OCI-LY7 (cell line): ENCODE data around the gene SLC9A2. TPM values are rescaled to one million over a fixed set of nuclear protein-coding genes. Genes with fewer than 3 reads are reported as not detected.

Experiments
- BruUV-seq: library from RNA; stranded (reverse); fragments of 400-500 nt; replicated peaks from 2 replicates; lab custom pipeline; 2021; lab: Mats Ljungman, UMichigan
- CTCF ChIA-PET: fragments of 300-600 bp; sonication (Branson Sonifier 250); formaldehyde crosslinking; loops from one replicate; lab custom pipeline; 2022; ENCODE audit warnings: antibody characterized with exemption; ENCODE audit not compliant: unreplicated experiment; lab: Charles Lee
- POLR2A ChIA-PET: fragments of 300-600 bp; sonication (Branson Sonifier 250); formaldehyde crosslinking; loops from one replicate; lab custom pipeline; 2022; ENCODE audit warnings: antibody characterized with exemption; lab: Charles Lee
- DNase-seq: peaks from one replicate; pipeline ENCODE4 v3.0.0-alpha.2; 2015; ENCODE audit warnings: low spot score
- H2AFZ ChIP-seq: fragments of 200-600 bp; sonication (generic), shearing (Covaris generic); 2 replicates; pipeline ENCODE4 v1.6.1; 2014; ENCODE audit warnings: mild to moderate bottlenecking, antibody characterized with exemption, low read length, moderate library complexity
- H3K27ac ChIP-seq: fragments of 200-600 bp; sonication (generic); 2 replicates; pipeline ENCODE4 v1.5.1; 2014; ENCODE audit warnings: mixed run types, low read depth, mild to moderate bottlenecking, moderate library complexity, low read length, inconsistent platforms; ENCODE audit not compliant: poor library complexity, severe bottlenecking
- H3K36me3 ChIP-seq: fragments of 200-600 bp; sonication (generic); 2 replicates; pipeline ENCODE4 v1.6.1; 2014; ENCODE audit warnings: mild to moderate bottlenecking, antibody characterized with exemption, low read length, moderate library complexity, mixed read lengths; ENCODE audit not compliant: insufficient read depth
- H3K4me1 ChIP-seq: fragments of 200-600 bp; sonication (generic); 2 replicates; pipeline ENCODE4 v1.5.1; 2014; ENCODE audit warnings: mild to moderate bottlenecking, low read length; ENCODE audit not compliant: insufficient read depth, poor library complexity, severe bottlenecking
- H3K4me2 ChIP-seq: fragments of 200-600 bp; sonication (generic); 2 replicates; pipeline ENCODE4 v1.6.1; 2014; ENCODE audit warnings: mild to moderate bottlenecking, low read length
- H3K4me3 ChIP-seq: fragments of 200-600 bp; sonication (generic); 2 replicates; pipeline ENCODE4 v1.5.1; 2014; ENCODE audit warnings: mild to moderate bottlenecking, low read depth, low read length; ENCODE audit not compliant: poor library complexity, severe bottlenecking
- H3K79me2 ChIP-seq: fragments of 200-600 bp; sonication (generic); 2 replicates; pipeline ENCODE4 v1.6.1; 2016; ENCODE audit warnings: low read depth, mild to moderate bottlenecking, low read length, moderate library complexity, mixed read lengths; ENCODE audit not compliant: insufficient read depth
- H3K9me2 ChIP-seq: fragments of 200-600 bp; sonication (generic); 2 replicates; pipeline ENCODE4 v1.6.1; 2016; ENCODE audit warnings: mild to moderate bottlenecking, low read length, mixed read lengths; ENCODE audit not compliant: insufficient read depth
- H3K9me3 ChIP-seq: fragments of 200-600 bp; sonication (generic); 2 replicates; pipeline ENCODE4 v1.6.1; 2014; ENCODE audit warnings: mild to moderate bottlenecking, mixed run types, low read length, mixed read lengths
- H4K20me1 ChIP-seq: fragments of 200-600 bp; sonication (generic); 2 replicates; pipeline ENCODE4 v1.6.1; 2014; ENCODE audit warnings: mild to moderate bottlenecking, antibody characterized with exemption, low read length, moderate library complexity, mixed read lengths; ENCODE audit not compliant: insufficient read depth
- EZH2phosphoT487 ChIP-seq: fragments of 200-600 bp; sonication (generic); IDR thresholded peaks from 2 replicates; pipeline ENCODE4 v1.6.1; 2018; ENCODE audit warnings: low read depth, borderline replicate concordance, mild to moderate bottlenecking, mixed run types, antibody characterized with exemption, low read length, moderate library complexity, mixed read lengths
- intact Hi-C: fragments of 100-400 bp; cut with micrococcal nuclease; formaldehyde crosslinking; loops from one replicate; pipeline ENCODE4 v1.10.0; 2022; ENCODE audit not compliant: unreplicated experiment
- total RNA-seq, 2 experiments: library from RNA; depleted of rRNA in 1 of 2; stranded (reverse); fragments of >200 nt in 1 of 2; shearing (Covaris generic) in 1 of 2; gene quantifications; 2 replicates each; pipeline ENCODE4 v1.2.3, GENCODE V29; 2014 to 2022
- TF ChIP-seq, protein P1 (sequence below): fragments of 200-600 bp; sonication (generic); conservative IDR thresholded peaks from 2 replicates; pipeline ENCODE4 v1.5.1; 2014; ENCODE audit warnings: mild to moderate bottlenecking, antibody characterized with exemption, low read length, moderate library complexity, mixed read lengths

SLC9A2 gene
- total RNA-seq, 2 experiments from 2014 or later: not detected

DNA sequence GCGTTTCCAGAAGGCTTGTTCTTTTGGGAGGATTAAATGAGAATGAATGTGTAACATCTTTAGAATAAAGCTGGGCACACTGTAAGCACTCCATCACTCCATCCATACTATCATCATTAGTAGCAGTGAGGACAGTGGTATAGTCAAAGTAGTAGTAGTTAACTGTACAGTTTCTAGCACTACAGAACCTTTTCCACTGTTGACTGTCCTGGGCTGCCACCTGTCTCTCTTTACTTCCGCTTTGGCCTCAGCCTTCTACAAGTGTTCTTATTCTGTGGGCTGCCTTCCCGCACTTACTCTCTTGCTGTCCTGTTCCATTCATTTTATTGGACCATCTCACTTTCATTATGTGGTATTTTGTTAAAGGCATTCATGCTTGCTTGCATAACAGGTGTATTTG is 3.3 kb downstream of the SLC9A2 start:
- BruUV-seq: no TSS peak
- Histone ChIP-seq H3K36me3 (no peaks in the 10 kb centered on the region), H3K4me2 (no peak overlapping the region), H3K9me2 (no peaks in the 10 kb centered on the region), H3K79me2 (no peaks in the 10 kb centered on the region), H3K27ac (no peak overlapping the region), H4K20me1 (no peaks in the 10 kb centered on the region), H3K4me3 (no peak overlapping the region), H2AFZ (no peak overlapping the region), H3K4me1 (no peaks in the 10 kb centered on the region), H3K9me3 (no peaks in the 10 kb centered on the region)
- intact Hi-C loops: no loop called here
- CTCF ChIA-PET: no interaction called here
- TF ChIP-seq, protein P1, sequence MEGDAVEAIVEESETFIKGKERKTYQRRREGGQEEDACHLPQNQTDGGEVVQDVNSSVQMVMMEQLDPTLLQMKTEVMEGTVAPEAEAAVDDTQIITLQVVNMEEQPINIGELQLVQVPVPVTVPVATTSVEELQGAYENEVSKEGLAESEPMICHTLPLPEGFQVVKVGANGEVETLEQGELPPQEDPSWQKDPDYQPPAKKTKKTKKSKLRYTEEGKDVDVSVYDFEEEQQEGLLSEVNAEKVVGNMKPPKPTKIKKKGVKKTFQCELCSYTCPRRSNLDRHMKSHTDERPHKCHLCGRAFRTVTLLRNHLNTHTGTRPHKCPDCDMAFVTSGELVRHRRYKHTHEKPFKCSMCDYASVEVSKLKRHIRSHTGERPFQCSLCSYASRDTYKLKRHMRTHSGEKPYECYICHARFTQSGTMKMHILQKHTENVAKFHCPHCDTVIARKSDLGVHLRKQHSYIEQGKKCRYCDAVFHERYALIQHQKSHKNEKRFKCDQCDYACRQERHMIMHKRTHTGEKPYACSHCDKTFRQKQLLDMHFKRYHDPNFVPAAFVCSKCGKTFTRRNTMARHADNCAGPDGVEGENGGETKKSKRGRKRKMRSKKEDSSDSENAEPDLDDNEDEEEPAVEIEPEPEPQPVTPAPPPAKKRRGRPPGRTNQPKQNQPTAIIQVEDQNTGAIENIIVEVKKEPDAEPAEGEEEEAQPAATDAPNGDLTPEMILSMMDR: no peak
- no peak for TF ChIP-seq EZH2phosphoT487
- POLR2A ChIA-PET: no interaction called here
- no peak for DNase-seq

DNA sequence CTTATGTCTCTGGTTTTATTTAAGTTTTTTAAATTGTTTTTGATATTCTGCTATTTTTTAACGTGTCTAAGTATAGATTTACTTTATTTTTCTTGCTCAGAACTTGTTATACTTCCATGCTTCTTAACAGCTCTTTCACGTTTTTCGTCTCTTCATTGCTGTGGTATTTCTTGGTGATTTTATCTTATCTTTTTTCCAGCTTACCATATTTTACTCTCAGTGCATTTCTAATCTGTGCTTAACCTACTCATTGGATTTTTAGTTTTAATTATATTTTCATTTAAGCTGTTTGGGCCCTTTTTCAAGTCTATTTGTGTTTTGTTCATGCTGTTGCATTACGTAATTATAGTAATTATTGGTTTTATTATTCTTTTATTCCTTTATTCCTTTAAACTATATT is 11.1 kb downstream of the SLC9A2 start:
- no peak overlapping the region for H2AFZ ChIP-seq
- H3K4me3 ChIP-seq: no peak overlapping the region
- no peaks in the 10 kb centered on the region for H3K36me3 ChIP-seq
- TF ChIP-seq, protein P1: no peak
- TF ChIP-seq EZH2phosphoT487: no peak
- H3K79me2 ChIP-seq: no peaks in the 10 kb centered on the region
- DNase-seq: no peak
- POLR2A ChIA-PET: no interaction called here
- H3K27ac ChIP-seq: no peak overlapping the region
- no peak overlapping the region for H3K4me2 ChIP-seq
- intact Hi-C loops: no loop called here
- H3K9me3 ChIP-seq: no peaks in the 10 kb centered on the region
- no peaks in the 10 kb centered on the region for H4K20me1 ChIP-seq
- CTCF ChIA-PET: no interaction called here
- BruUV-seq: no TSS peak
- H3K4me1 ChIP-seq: no peaks in the 10 kb centered on the region
- H3K9me2 ChIP-seq: no peaks in the 10 kb centered on the region

DNA sequence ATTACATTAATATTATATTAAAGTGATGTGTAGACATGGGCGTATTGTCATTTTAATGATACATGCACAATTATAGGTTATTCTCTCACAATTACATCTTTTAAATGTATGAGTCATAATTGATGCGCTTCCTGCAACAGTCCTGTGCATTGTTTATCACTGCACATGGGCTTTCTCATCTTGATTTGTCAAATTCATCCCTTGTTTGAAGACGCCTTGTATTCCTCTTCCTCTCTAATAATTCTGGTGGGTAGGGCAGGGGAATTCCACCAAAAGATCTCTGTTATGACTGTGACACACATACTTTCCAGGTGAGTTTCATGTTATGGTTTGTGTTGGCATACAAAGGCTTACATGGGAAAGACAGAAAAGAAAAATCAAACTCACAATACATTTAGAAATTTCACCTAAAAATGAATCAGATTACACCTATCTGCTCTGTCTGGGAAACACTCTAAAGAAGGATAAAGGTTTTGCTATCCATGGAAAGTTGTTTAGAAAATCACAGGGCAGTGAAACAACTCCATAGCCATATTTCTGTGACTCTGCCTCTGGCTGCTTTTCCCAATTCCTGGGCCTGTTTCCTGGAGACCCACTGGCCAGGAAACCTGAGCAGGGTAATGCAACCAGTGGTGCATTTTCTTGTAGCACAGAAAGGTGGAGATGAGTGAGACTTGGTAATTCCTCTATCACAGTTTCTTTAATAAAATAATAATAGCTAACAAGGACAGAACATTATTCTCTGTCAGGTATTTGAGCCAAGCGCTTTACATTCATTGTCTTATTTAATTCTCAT is 13.2 kb downstream of the SLC9A2 start:
- H3K4me3 ChIP-seq: no peak overlapping the region
- H3K9me2 ChIP-seq: no peaks in the 10 kb centered on the region
- intact Hi-C loops: no loop called here
- no peaks in the 10 kb centered on the region for H4K20me1 ChIP-seq
- H3K4me1 ChIP-seq: no peaks in the 10 kb centered on the region
- H3K4me2 ChIP-seq: no peak overlapping the region
- no peak for DNase-seq
- BruUV-seq: no TSS peak
- no peaks in the 10 kb centered on the region for H3K36me3 ChIP-seq
- H2AFZ ChIP-seq: no peak overlapping the region
- CTCF ChIA-PET: no interaction called here
- H3K79me2 ChIP-seq: no peaks in the 10 kb centered on the region
- no peak for TF ChIP-seq EZH2phosphoT487
- TF ChIP-seq, protein P1: no peak
- no peak overlapping the region for H3K27ac ChIP-seq
- no peaks in the 10 kb centered on the region for H3K9me3 ChIP-seq
- POLR2A ChIA-PET: no interaction called here
